HL-60/S4 (cell line): ENCODE data around the gene KDM1A.
"Not testable (repeated sequence)": the region's sequence is repeated elsewhere in the genome, so short reads cannot be mapped to it uniquely, and the experiment has no call there.

Source experiments
- in situ Hi-C: fragments of 300-500 bp; cut with MboI; formaldehyde crosslinking; loops from 2 replicates; pipeline ENCODE4 v1.14.3; 2022; ENCODE audit warnings: low sequenced_read_pairs

Gene KDM1A

DNA sequence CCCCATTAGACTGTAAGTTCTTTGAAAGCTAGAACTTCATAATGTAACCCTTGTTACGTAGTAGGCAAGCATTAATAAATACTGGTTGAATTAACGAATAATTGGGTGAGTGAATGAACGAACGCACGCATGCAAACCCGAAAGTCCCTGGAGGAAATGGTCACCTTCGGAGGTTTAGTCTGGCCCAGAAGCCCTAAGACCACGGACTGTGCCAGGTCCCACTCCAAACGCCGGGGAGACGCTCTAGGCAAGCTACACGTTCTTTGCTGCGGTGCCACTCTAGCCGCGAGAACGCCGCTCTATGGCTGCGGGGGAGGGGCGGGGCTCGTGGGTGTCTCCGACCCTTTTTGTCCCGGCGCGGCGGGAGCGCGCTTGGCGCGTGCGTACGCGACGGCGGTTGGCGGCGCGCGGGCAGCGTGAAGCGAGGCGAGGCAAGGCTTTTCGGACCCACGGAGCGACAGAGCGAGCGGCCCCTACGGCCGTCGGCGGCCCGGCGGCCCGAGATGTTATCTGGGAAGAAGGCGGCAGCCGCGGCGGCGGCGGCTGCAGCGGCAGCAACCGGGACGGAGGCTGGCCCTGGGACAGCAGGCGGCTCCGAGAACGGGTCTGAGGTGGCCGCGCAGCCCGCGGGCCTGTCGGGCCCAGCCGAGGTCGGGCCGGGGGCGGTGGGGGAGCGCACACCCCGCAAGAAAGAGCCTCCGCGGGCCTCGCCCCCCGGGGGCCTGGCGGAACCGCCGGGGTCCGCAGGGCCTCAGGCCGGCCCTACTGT is at the start of gene KDM1A:
Gene KDM1A (plus strand): TSS at position 375 of the 769 bp plus-strand sequence. CDS start 129 bp downstream, at position 504.
- in situ Hi-C loops: no loop called here

DNA sequence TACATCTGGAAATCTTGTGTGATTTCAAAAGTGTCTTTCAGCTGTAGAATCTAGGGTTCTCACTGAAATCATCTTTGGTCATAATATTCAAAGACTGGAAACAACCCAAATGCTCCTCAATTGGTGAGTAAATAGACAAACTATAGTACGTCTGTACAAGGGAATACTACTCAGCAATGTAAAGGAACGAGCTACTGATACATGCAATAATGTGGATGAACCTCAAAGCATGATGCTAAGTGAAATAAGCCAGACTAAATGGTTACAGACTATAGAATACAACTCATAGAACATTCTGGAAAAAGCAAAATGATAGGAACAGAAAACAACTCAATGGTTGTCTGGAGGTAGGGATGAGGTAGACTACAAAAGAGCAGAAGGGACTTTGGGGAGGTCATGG is 49.2 kb upstream of the KDM1A start:
- in situ Hi-C loops: loop anchor here (10.0 kb wide), 2 partner anchors 215 to 305 kb away; no protein-coding TSS in a partner anchor

DNA sequence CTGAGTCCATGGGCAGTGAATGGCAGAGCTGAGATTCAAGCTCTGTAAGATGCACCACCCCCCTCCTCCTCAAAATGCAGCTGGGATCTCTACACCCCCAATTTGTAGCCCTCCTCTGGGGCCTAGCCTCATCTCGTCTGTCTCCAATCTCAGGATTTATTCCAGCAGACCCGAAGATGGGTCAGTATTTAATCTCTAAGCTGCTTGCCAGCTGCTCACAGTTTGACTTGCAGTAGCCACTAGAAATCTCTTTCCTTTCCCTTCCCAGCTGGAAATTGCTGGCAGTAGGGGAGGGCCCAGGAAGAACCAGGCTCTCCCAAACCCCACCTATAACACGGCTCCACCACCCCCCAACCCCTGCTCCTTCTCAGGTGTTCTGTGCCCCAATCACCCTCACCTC is 48.1 kb upstream of the KDM1A start:
- in situ Hi-C loops: loop anchor here (10.0 kb wide), 2 partner anchors 214 to 304 kb away; no protein-coding TSS in a partner anchor

DNA sequence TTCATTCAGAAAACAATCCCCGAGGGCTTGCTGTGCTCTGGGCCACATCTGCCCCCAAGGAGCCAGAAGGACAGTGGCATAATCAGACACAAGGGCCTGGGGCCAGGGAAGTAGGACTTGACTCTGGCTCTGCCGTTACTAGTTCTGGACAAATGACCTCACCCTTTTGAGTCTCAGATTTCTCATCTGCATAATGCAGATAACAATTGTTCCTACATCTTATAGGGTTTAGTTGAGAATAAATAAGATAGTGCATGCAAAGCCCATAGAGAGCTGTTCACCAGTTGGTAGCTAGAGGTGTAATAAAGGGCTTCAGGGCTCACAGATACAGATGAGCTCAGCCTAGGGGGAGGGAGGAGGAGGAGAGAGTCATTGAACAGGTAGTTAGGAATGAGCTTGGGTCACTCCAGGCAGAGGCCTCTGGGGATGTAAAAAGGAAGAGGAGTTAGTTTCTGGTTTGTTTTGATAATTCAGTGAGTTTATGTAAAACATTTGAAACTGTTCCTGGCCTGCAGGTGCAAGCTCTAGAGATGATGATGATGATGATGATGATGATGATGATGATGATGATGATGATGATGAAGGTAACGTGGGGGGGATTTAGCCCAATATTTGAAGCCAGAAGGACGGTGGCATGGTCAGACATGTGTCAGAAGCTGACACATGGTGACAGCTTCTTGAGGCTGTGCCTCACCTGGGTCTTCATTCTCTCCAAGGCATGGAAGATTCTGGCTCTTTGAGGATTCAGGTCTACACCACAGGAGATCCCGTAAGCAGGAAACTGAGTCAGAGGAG is 47.5 kb upstream of the KDM1A start:
- in situ Hi-C loops: loop anchor here (10.0 kb wide), 2 partner anchors 213 to 303 kb away; no protein-coding TSS in a partner anchor

DNA sequence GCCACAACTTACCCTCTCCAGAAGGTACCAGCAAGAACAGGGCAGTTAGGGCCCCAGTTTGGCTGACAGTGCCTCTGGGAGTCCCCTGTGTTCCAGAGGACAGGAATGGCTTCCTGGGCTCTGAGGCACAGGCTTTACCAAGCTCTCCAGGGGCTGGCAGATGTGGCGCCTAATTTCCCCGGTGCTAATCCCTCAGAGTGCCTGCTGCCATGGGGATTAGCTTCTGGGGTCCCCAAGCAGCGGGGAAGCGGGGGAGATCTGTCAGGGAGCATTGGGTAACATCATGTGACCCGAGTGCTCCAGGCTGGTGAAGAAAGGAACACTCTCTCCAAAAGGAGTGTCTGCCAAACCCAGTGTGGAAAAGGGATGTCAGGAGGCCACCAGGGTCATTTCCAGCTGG is 46.5 kb upstream of the KDM1A start, which contains the start of gene LACTBL1:
Gene LACTBL1 (minus strand): TSS at position 107 of the 400 bp plus-strand sequence. CDS start 550 bp downstream, outside the sequence.
- in situ Hi-C loops: loop anchor here (10.0 kb wide), 2 partner anchors 212 to 302 kb away; no protein-coding TSS in a partner anchor

DNA sequence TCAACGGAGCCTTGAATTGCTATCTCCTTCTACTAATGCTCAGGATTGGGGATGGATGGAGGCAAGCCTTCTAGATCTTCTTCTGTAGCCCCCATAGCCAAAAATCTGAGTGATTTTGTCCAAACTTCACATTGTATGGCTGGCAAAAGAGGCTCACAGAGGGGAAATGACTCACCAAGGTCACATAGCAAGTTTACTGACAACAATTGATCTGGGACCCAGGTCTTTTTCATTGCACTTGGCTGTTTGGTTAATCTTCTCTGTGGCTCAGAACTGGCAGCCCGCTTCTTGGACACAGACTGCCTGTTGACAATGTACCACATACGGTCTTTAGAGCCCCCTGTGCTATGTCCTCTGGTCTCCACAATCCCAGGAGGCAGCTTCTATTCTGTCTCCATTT is 43.6 kb upstream of the KDM1A start:
- in situ Hi-C loops: loop anchor here (10.0 to 25.0 kb wide), 3 partner anchors 209 to 662 kb away; no protein-coding TSS in a partner anchor

DNA sequence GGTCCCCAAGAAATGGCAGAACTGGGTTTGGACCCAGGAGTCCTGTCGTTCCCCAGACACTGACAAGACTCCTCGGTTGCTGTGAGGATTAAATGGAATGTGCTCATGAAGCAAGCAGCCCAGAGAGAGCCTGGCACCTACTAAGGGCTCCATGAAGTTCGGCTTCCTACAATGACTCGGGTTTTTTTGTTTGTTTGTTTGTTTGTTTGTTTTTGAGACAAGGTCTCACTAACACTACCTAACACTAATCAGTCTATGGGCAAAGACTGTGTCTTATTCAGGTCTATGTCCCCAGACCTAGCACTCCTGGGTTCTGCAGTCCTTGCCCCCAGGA is 43.2 kb upstream of the KDM1A start:
- in situ Hi-C loops: loop anchor here (10.0 to 25.0 kb wide), 3 partner anchors 209 to 661 kb away; no protein-coding TSS in a partner anchor

DNA sequence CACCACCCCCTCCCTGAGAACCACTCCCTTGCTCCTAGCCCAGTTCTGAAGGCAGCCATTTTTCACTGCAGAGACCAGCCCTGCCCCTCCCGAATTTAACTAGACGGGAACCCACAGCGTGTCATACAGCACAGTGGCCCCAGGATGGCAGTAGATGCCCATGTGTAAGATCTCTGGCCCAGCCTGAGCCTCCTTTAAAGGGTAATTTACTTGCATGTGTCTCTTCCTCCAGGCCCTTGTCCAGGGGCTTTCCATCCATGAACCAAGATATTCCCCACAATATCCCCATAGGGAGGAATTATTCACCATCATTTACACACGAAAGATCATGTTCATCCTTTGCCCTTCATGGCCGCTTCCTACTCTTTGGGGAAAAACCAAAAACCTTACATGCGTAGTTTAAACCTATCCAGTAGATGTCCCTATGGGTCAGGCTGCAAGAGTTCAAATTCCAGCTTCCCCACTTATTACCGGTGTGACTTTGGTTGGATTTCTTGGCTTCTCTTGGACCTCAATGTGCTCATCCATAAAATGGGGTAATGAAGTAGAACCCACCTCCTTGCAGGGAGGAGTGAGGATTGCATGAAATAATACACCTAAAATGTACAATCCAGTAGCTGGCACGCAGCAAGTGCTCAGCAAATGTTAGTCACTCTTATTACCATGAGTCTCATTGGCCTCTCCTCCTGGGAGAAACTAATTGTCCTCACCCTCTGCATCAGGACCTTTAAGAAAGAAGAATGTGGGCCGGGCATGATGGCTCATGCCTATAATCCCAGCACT is 42.6 kb upstream of the KDM1A start:
- in situ Hi-C loops: loop anchor here (10.0 to 25.0 kb wide), 3 partner anchors 208 to 661 kb away; no protein-coding TSS in a partner anchor

DNA sequence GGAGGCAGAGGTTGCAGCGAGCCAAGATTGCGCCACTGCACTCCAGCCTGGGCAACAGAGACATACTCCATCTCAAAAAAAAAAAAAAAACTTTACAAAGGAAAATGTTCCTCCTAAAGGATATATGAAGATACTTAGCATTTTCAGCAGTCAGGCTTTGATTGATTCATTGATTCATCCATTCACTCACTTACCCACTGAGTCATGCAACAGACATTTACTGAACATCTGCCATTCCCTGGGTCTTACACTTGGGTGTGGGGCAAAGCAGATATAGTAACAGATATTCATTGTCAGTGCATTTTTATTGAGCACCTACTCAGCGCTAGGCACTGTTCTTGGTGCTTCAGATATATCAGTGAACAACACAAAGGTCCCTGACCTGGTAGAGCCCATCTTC is 41.0 kb upstream of the KDM1A start:
- in situ Hi-C loops: loop anchor here (10.0 to 25.0 kb wide), 3 partner anchors 207 to 659 kb away; no protein-coding TSS in a partner anchor

DNA sequence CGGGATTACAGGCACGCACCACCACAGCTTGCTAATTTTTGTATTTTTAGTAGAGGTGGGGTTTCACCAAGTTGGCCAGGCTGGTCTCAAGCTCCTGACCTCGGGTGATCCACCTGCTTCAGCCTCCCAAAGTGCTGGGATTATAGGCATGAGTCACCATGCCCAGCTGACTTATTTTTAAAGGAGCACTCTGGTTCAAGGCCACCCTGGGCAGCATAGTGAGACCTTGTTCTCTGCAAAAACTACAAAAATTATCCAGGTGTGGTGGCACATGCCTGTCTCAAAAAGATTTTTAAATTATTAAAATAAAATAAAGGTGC is 38.8 kb upstream of the KDM1A start:
- in situ Hi-C loops: loop anchor here (25.0 kb wide), 1 partner anchor 657 kb away; no protein-coding TSS in a partner anchor

DNA sequence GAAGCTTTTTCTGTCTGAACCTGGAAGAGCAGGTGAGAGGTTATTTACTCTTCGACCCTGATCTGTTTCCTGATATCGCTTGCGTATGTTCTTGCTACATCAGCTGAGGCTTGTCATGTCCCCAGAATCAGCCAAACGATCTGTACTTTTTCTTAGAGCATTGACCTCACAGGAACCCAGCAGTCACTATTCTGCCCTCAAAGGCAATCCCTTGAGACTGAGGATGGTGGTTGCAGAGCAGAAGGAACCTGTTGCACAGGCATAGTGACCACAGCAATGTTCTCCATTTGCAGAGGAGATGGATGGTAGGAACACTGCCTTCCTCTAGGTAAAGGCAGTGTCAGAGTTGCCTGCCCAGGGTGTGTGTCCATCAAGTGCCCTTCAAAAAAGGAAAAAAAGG is 35.3 kb upstream of the KDM1A start:
- in situ Hi-C loops: loop anchor here (25.0 kb wide), 1 partner anchor 653 kb away; no protein-coding TSS in a partner anchor

DNA sequence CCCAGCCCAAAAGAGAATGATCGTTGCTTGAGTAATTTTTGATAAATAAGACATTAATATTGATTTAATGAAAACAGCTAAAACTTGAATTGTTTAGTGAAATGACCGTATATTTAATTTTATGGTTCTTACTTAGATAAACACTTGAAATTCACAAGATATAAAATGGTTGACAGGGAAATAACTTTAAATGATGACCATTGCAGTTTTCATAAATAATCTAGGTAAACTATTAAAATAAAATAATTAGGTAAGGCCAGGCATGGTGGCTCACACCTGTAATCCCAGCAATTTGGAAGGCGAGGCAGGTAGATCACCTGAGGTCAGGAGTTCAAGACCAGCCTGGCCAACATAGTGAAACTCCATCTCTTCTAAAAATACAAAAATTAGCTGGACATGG is 26.9 kb upstream of the KDM1A start:
- in situ Hi-C loops: loop anchor here (25.0 kb wide), 1 partner anchor 645 kb away; no protein-coding TSS in a partner anchor

DNA sequence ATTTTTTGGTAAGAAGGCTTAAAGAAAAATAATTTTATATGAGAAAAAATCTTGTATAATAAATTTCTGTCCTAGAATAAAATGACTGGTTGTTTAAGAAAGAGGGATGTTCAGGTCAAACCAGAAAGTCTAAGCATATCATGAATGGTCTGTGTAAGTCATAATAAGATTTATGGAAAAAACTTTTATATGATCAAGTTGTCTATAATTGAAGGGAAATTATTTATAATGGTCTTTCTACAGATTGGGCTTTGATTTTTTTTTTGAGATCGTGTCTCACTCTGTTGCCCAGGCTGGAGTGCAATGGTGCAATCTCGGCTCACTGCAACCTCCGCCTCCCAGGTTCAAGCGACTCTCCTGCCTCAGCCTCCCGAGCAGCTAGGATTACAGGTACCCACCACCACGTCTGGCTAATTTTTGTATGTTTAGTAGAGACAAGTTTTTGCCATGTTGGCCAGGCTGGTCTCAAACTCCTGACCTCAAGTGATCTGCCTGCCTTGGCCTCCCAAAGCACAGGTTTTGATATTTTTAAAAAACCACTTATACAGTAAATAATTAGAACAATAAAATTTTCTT is 26.0 kb upstream of the KDM1A start:
- in situ Hi-C loops: loop anchor here (25.0 kb wide), 1 partner anchor 644 kb away; no protein-coding TSS in a partner anchor

DNA sequence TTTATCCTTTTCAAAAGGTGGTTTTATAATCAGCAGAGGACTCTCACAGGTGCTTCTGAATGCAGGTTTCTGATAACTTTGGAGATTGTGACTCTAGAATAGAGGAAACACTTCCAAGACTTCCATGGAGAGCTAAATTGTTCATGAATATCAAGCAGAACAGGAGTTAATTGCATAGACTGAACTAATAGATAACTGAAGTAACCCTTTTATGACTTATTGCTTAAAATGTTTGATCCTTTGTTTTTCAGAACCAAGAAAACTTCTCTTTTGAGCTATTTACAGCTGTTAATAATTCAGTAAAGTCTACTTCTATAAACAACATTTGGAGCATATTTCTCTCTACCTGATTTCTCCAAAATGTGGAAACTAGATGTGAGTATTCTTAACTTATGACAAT is 23.5 kb upstream of the KDM1A start:
- in situ Hi-C loops: loop anchor here (25.0 kb wide), 1 partner anchor 642 kb away; no protein-coding TSS in a partner anchor

DNA sequence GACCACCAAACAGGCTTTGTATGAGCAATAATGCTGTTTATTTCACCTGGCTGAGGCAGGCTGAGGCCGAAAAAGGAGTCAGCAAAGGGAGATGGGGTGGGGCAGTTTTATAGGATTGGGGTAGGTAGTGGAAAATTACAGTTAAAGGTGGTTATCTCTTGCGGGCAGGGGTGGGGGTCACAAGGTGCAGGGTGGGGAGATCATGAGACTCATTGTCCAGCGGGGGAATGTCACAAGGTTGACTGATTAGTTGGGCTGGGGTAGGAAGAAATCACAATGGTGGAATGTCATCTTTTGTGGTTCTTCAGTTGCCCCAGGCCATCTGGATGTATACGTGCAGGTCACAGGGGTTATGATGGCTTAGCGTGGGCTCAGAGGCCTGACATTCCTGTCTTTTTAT is 21.7 kb upstream of the KDM1A start:
- in situ Hi-C loops: loop anchor here (25.0 kb wide), 1 partner anchor 640 kb away; no protein-coding TSS in a partner anchor

DNA sequence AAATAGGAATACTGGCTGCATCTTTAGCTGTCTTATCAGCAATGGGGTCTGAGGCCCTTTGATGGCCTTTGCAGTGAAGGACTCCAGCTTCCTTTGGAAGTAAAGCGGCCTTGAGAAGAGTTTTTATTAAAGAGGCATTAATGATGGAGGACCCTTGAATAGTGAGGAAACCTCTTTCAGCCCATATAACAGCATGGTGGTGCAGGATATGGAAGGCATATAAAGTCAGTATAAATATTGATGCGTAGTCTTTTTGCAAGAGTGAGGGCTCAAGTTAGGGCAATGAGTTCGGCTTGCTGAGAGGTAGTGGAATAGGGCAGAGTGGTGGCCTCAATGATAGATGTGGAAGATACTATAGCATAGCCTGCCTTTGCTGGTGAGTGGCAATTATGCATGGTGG is 19.1 kb upstream of the KDM1A start:
- in situ Hi-C loops: not testable (repeated sequence)

DNA sequence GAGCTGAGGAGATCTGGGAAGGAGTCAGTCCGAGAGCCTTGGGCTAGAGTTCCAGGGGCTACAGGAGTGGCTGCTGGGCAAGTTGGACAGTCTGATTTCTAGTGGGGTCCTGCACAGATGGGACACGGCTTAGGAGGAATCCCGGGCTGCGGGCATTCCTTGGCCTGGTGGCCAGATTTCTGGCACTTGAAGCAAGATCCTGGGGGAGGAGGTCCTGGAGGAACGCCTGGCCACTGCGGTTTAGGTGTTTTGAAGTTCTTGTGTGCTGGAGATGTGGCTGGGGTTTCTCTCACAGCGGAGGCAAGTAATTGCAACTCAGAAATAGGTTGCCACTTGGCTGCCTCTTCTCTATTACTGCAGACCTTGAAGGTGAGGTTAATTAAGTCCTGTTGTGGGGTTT is 17.1 kb upstream of the KDM1A start:
- in situ Hi-C loops: not testable (repeated sequence)

DNA sequence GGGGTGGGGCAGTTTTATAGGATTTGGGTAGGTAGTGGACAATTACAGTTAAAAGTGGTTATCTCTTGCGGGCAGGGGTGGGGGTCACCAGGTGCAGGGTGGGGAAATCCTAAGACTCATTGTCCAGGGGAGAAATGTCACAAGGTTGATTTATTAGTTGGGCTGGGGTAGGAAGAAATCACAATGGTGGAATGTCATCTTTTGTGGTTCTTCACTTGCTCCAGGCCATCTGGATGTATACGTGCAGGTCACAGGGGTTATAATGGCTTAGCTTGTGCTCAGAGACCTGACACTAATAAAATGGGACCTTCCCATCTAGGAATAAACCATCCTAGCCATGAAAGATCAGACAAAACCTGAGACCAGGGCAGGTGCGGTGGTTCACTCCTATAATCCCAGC is 15.2 kb upstream of the KDM1A start:
- in situ Hi-C loops: no loop called here

DNA sequence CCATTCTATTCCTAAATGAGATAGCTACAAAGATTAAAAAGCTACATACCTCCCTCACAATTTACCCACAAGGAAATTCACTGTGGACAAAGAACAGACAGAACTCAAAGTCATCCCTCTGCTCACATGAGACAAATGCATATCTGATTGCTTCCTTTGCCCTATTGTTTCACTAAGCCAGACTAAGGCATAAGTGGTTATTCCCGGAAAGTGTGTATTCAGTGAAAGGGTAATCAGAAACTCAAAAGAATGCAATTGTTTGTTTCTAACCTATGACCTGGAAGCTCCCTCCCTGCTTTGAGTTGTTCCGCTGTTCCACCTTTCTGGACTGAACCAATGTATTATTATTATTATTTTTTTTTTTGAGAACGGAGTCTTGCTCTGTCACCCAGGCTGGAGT is 14.5 kb upstream of the KDM1A start:
- in situ Hi-C loops: not testable (repeated sequence)

DNA sequence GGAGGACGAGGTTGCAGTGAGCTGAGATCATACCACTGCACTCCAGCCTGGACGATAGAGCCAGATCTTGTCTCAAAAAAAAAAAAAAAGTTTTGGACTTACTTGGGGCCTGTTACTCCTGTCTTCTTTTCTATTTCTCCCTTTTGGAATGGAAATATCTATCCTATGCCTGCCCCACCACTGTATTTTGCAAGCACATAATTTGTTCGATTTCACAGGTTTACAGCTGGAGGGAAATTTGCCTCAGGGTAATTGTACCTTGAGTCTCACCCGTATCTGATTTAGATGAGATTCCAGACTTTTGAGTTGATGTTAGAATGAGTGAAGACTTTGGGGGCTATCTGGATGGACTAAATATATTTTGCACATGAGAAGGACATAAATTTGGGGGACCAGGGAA is 12.2 kb upstream of the KDM1A start:
- in situ Hi-C loops: no loop called here
